SIG-M5 (cell line): ENCODE results near the gene MED7.
"Not testable (repeated sequence)": the region's sequence is repeated elsewhere in the genome, so short reads cannot be mapped to it uniquely, and the experiment has no call there.

ENCODE experiments used
- DNase-seq: peaks from one replicate; lab custom pipeline; 2025; lab: John Stamatoyannopoulos, UW

Gene MED7

GRCh38 chr5:157142317-157143126, at the start of gene MED7:
Gene MED7, minus strand, starts transcription at chr5:157142865. Its CDS starts 3,434 bp downstream, at chr5:157139431.
- peak; percentile 96 for DNase-seq

- DNase-seq, result no peak
Observed at GRCh38 chr5:157189223-157189622, 46.6 kb upstream of the MED7 start.

- DNase-seq, result no peak
Observed at GRCh38 chr5:157188270-157188669, 45.6 kb upstream of the MED7 start.

- DNase-seq, result no peak
Observed at GRCh38 chr5:157187046-157187754, 44.5 kb upstream of the MED7 start.

GRCh38 chr5:157186309-157187045, 43.8 kb upstream of the MED7 start:
- no peak for DNase-seq

- not testable (repeated sequence) for DNase-seq
Observed at GRCh38 chr5:157185122-157185521, 42.5 kb upstream of the MED7 start.

- no peak for DNase-seq
Observed at GRCh38 chr5:157184117-157184670, 41.5 kb upstream of the MED7 start.

GRCh38 chr5:157182143-157182757, 39.6 kb upstream of the MED7 start:
- DNase-seq, result no peak

- no peak for DNase-seq
Observed at GRCh38 chr5:157180374-157181264, 38.0 kb upstream of the MED7 start, which contains the start of gene ITK. Gene ITK, plus strand, starts transcription at chr5:157180840. Its CDS starts 138 bp downstream, at chr5:157180978.

- no peak for DNase-seq
Observed at GRCh38 chr5:157178966-157179365, 36.3 kb upstream of the MED7 start.

GRCh38 chr5:157177953-157178352, 35.3 kb upstream of the MED7 start:
- no peak for DNase-seq

GRCh38 chr5:157175071-157175612, 32.5 kb upstream of the MED7 start:
- no peak for DNase-seq

GRCh38 chr5:157172403-157172802, 29.7 kb upstream of the MED7 start:
- no peak for DNase-seq

- no peak for DNase-seq
Observed at GRCh38 chr5:157168286-157168685, 25.6 kb upstream of the MED7 start.

GRCh38 chr5:157167214-157167621, 24.6 kb upstream of the MED7 start:
- no peak for DNase-seq

GRCh38 chr5:157166214-157167213, 23.8 kb upstream of the MED7 start, which contains the start of gene GARIN3:
Gene GARIN3, minus strand, starts transcription at chr5:157166264. Its CDS starts 96 bp downstream, at chr5:157166168.
- DNase-seq, result no peak

- no peak for DNase-seq
Observed at GRCh38 chr5:157165668-157166067, 23.0 kb upstream of the MED7 start.

GRCh38 chr5:157165261-157165660, 22.6 kb upstream of the MED7 start:
- no peak for DNase-seq

GRCh38 chr5:157164521-157164920, 21.9 kb upstream of the MED7 start:
- DNase-seq, result no peak
